HepG2 (cell line): Measurements from ENCODE around the gene NTN5. TPM values are rescaled to one million over a fixed set of nuclear protein-coding genes. Genes with fewer than 3 reads are reported as not detected.

ENCODE experiments used
- NFKB2 ChIP-seq: sonication (generic); formaldehyde crosslinking; IDR thresholded peaks from 2 replicates; pipeline ENCODE4 v1.4.0; 2020; ENCODE audit warnings: missing genetic modification reagents, borderline replicate concordance
- PATZ1 ChIP-seq: sonication (generic); formaldehyde crosslinking; IDR thresholded peaks from 2 replicates; pipeline ENCODE4 v1.4.0; 2020; ENCODE audit warnings: missing genetic modification reagents
- RXRA ChIP-seq: sonication (generic); formaldehyde crosslinking; IDR thresholded peaks from 2 replicates; pipeline ENCODE4 v1.5.1; 2020; ENCODE audit warnings: missing genetic modification reagents
- ZBTB7A ChIP-seq: sonication (generic); formaldehyde crosslinking; IDR thresholded peaks from 2 replicates; pipeline ENCODE4 v1.8.0; 2022; ENCODE audit warnings: mild to moderate bottlenecking, missing genetic modification reagents
- ZNF687 ChIP-seq: sonication (generic); formaldehyde crosslinking; IDR thresholded peaks from 2 replicates; pipeline ENCODE4 v1.5.1; 2020; ENCODE audit warnings: mild to moderate bottlenecking, missing genetic modification reagents, moderate library complexity
- polyA plus RNA-seq, 8 experiments: library from polyadenylated mRNA; depleted of rRNA in 3 of 8; stranded (reverse) in 7 of 8; unstranded in 1 of 8; fragments of >200 nt; fragmentation: Illumina TruSeq in 4 of 8; extraction: Trizol in 4 of 8; gene quantifications; 2 replicates each; pipeline versions ENCODE4 v1.2.1 to v1.2.3, GENCODE V29; 2011 to 2016; ENCODE audit warnings: low read depth in 4 of 8, missing spikeins in 1 of 8, mixed read lengths in 1 of 8; ENCODE audit not compliant: insufficient read depth in 1 of 8
- total RNA-seq, 5 experiments: library from RNA; depleted of rRNA; stranded (reverse); fragments of >200 nt; fragmentation: Illumina TruSeq; extraction: Trizol; gene quantifications; 2 replicates each; pipeline ENCODE4 v1.2.3, GENCODE V29; 2016; ENCODE audit warnings: low read depth in 1 of 5

Gene NTN5
- total and polyA plus RNA-seq, 2 of the 13 experiments (the other 11 are each of a cell fraction or from before 2014, with no cell fraction given) = 0.05 TPM; not detected in 1

- TF ChIP-seq ZNF687 (CRISPR knock-in tag) (peak; percentile 44), NFKB2 (no peak), RXRA (0 out of 2 replicates have a peak, but pooled peaks have one; percentile 16), PATZ1 (CRISPR knock-in tag) (0 out of 2 replicates have a peak, but pooled peaks have one; percentile 23), ZBTB7A (CRISPR knock-in tag) (no peak)
Observed at GRCh38 chr19:48670699-48671445, 1.9 kb downstream of the NTN5 start (continued).
